Liver (tissue), 9 donors: ENCODE measurements around the gene ODAD2. TPM values are rescaled to one million over a fixed set of nuclear protein-coding genes. Genes with fewer than 3 reads are reported as not detected.

Source experiments
- DNase-seq: peaks from one replicate; pipeline ENCODE4 v3.0.0-alpha.2; 2017; ENCODE audit warnings: low spot score
- H3K27ac ChIP-seq, 2 donors: one replicate each; pipeline ENCODE4 v1.7.0; 2013; ENCODE audit warnings: inconsistent platforms in 2 of 2, low read length in 2 of 2, control low read depth in 1 of 2, low read depth in 1 of 2, mild to moderate bottlenecking in 1 of 2
- H3K27me3 ChIP-seq, 4 donors: one replicate each; pipeline versions ENCODE4 v1.6.1 to v1.7.0; 2013; ENCODE audit warnings: low read length in 3 of 4, inconsistent platforms in 1 of 4, mild to moderate bottlenecking in 1 of 4, moderate library complexity in 1 of 4; ENCODE audit not compliant: control insufficient read depth in 4 of 4, insufficient read depth in 4 of 4
- H3K36me3 ChIP-seq, 4 donors: one replicate each; pipeline versions ENCODE4 v1.6.1 to v1.7.0; 2013; ENCODE audit warnings: low read length in 3 of 4, mild to moderate bottlenecking in 3 of 4, low read depth in 1 of 4, moderate library complexity in 1 of 4; ENCODE audit not compliant: control insufficient read depth in 4 of 4, insufficient read depth in 3 of 4
- H3K4me1 ChIP-seq, 4 donors: one replicate each; pipeline versions ENCODE4 v1.6.1 to v1.7.0; 2013; ENCODE audit warnings: low read length in 3 of 4, mild to moderate bottlenecking in 3 of 4, moderate library complexity in 1 of 4; ENCODE audit not compliant: control insufficient read depth in 4 of 4, insufficient read depth in 4 of 4
- H3K4me3 ChIP-seq, 3 donors: one replicate each; pipeline versions ENCODE4 v1.6.1 to v1.7.0; 2013; ENCODE audit warnings: low read length in 3 of 3, control low read depth in 1 of 3, low read depth in 1 of 3, mild to moderate bottlenecking in 1 of 3
- H3K9ac ChIP-seq, 2 donors: one replicate each; pipeline ENCODE4 v1.7.0; 2013; ENCODE audit warnings: low read length in 2 of 2, mild to moderate bottlenecking in 2 of 2, moderate library complexity in 2 of 2, control low read depth in 1 of 2, low read depth in 1 of 2
- H3K9me3 ChIP-seq, 4 donors: one replicate each; pipeline versions ENCODE4 v1.6.1 to v1.7.0; 2013; ENCODE audit warnings: low read length in 3 of 4; ENCODE audit not compliant: control insufficient read depth in 4 of 4
- FOXA2 ChIP-seq: IDR thresholded peaks from 2 replicates; pipeline ENCODE4 v1.6.1; 2016; ENCODE audit warnings: antibody characterized with exemption
- GABPA ChIP-seq, 2 donors: IDR thresholded peaks in 1 of 2; conservative IDR thresholded peaks in 1 of 2; 2 replicates each; pipeline ENCODE4 v1.6.1; 2016; ENCODE audit warnings: antibody characterized with exemption in 2 of 2, mild to moderate bottlenecking in 1 of 2, moderate library complexity in 1 of 2
- HNF4A ChIP-seq, 2 donors: conservative IDR thresholded peaks; 2 replicates each; pipeline ENCODE4 v1.6.1; 2016; ENCODE audit warnings: antibody characterized with exemption in 2 of 2, mild to moderate bottlenecking in 2 of 2
- HNF4G ChIP-seq: IDR thresholded peaks from 2 replicates; pipeline ENCODE4 v1.6.1; 2016; ENCODE audit warnings: antibody characterized with exemption
- JUND ChIP-seq, 2 donors: IDR thresholded peaks; 2 replicates each; pipeline ENCODE4 v1.6.1; 2016; ENCODE audit warnings: antibody characterized with exemption in 2 of 2
- MAX ChIP-seq: IDR thresholded peaks from 2 replicates; pipeline ENCODE4 v1.6.1; 2016; ENCODE audit warnings: antibody characterized with exemption
- NR2F2 ChIP-seq: IDR thresholded peaks from 2 replicates; pipeline ENCODE4 v1.6.1; 2016; ENCODE audit warnings: antibody characterized with exemption
- RAD21 ChIP-seq, 2 donors: IDR thresholded peaks; 2 replicates each; pipeline ENCODE4 v1.6.1; 2016; ENCODE audit warnings: antibody characterized with exemption in 2 of 2, mild to moderate bottlenecking in 2 of 2
- REST ChIP-seq: IDR thresholded peaks from 2 replicates; pipeline ENCODE4 v1.6.1; 2016; ENCODE audit warnings: antibody characterized with exemption, mild to moderate bottlenecking
- RXRA ChIP-seq, 2 donors: IDR thresholded peaks; 2 replicates each; pipeline ENCODE4 v1.6.1; 2017 to 2018; ENCODE audit warnings: antibody characterized with exemption in 2 of 2, mild to moderate bottlenecking in 1 of 2
- SP1 ChIP-seq: IDR thresholded peaks from 2 replicates; pipeline ENCODE4 v1.6.1; 2018; ENCODE audit warnings: antibody characterized with exemption, mild to moderate bottlenecking
- TAF1 ChIP-seq: conservative IDR thresholded peaks from 2 replicates; pipeline ENCODE4 v1.6.1; 2016; ENCODE audit warnings: antibody characterized with exemption, mild to moderate bottlenecking
- YY1 ChIP-seq: IDR thresholded peaks from 2 replicates; pipeline ENCODE4 v1.6.1; 2016; ENCODE audit warnings: antibody characterized with exemption, mild to moderate bottlenecking
- WGBS: extraction: QIAGEN DNeasy Blood & Tissue Kit; methylation state at CpG from one replicate; pipeline ENCODE4 v1.1.7; 2013; 5-methylcytosine and 5-hydroxymethylcytosine counted together
- polyA plus RNA-seq, 2 donors: library from polyadenylated mRNA; stranded (reverse) in 1 of 2; unstranded in 1 of 2; fragments of 200-250 nt in 1 of 2; fragments of >200 nt in 1 of 2; fragmentation: Nextera tagmentation in 1 of 2; extraction: Ambion mirVana in 1 of 2; gene quantifications; one replicate each; pipeline versions ENCODE4 v1.2.1 to v1.2.3, GENCODE V29; 2013 to 2015
- total RNA-seq, 2 donors: library from RNA; depleted of rRNA; stranded (reverse); fragments of >200 nt; gene quantifications; one replicate each; pipeline ENCODE4 v1.2.3, GENCODE V29; 2014
- TF ChIP-seq, protein P1 (sequence below): fragments of 150-350 bp; IDR thresholded peaks from 2 replicates; pipeline ENCODE4 v1.5.1; 2017; ENCODE audit warnings: improper control_type of control experiment, low read depth, low read length; ENCODE audit not compliant: missing input control
- TF ChIP-seq, protein P2 (sequence below): IDR thresholded peaks from 2 replicates; pipeline ENCODE4 v1.6.1; 2016; ENCODE audit warnings: antibody characterized with exemption
- TF ChIP-seq, protein P3 (sequence below): IDR thresholded peaks from 2 replicates; pipeline ENCODE4 v1.6.1; 2016; ENCODE audit warnings: antibody characterized with exemption
- donor health status: healthy.
- donor health status: healthy.
- donor health status: healthy.
- donor health status: healthy.
- donor health status: healthy.

Gene ODAD2
- total and polyA plus RNA-seq, 4 donors: 0.14 to 0.84 (median 0.38) TPM

DNA sequence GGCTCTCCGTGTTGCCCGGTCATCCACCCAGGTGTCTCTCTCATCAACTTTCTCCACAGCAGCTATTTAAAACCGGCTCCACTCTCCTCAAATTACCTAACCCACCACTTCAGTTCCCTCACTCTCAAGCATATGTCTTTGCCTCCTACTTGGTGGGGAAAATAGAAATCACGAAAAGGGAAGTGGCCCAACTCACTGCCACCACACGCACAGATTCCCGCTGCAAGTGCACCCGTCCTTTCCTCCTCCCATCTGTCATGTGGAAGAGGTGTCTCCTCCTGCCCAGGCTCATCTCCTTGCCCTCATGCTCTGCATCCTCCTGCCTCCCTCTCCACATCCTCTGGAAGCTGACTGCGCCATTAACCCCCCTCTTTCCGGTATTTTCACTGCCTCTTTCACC, 172.5 kb downstream of the ODAD2 start:
- H3K9me3 ChIP-seq: peaks cover 0 to 10% (median 2%) of the 10 kb centered on the region in 4 donors
- no peaks in the 10 kb centered on the region for H3K27me3 ChIP-seq
- H3K27ac ChIP-seq: no peak overlapping the region
- no peak for TF ChIP-seq HNF4G
- TF ChIP-seq REST: no peak
- TF ChIP-seq, protein P1, sequence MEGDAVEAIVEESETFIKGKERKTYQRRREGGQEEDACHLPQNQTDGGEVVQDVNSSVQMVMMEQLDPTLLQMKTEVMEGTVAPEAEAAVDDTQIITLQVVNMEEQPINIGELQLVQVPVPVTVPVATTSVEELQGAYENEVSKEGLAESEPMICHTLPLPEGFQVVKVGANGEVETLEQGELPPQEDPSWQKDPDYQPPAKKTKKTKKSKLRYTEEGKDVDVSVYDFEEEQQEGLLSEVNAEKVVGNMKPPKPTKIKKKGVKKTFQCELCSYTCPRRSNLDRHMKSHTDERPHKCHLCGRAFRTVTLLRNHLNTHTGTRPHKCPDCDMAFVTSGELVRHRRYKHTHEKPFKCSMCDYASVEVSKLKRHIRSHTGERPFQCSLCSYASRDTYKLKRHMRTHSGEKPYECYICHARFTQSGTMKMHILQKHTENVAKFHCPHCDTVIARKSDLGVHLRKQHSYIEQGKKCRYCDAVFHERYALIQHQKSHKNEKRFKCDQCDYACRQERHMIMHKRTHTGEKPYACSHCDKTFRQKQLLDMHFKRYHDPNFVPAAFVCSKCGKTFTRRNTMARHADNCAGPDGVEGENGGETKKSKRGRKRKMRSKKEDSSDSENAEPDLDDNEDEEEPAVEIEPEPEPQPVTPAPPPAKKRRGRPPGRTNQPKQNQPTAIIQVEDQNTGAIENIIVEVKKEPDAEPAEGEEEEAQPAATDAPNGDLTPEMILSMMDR: no peak
- no peak for TF ChIP-seq NR2F2
- TF ChIP-seq TAF1: no peak
- TF ChIP-seq FOXA2: no peak
- no peak for TF ChIP-seq RXRA (IDR thresholded peaks at IDR 0.05)
- TF ChIP-seq, protein P2, sequence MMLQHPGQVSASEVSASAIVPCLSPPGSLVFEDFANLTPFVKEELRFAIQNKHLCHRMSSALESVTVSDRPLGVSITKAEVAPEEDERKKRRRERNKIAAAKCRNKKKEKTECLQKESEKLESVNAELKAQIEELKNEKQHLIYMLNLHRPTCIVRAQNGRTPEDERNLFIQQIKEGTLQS: no peak
- no peak for TF ChIP-seq HNF4A (conservative IDR thresholded peaks at IDR 0.05)
- no peaks in the 10 kb centered on the region for H3K36me3 ChIP-seq
- DNase-seq: no peak
- WGBS: 85% methylated on average over 9 of the region's 9 CpGs
- H3K4me3 ChIP-seq: no peak overlapping the region
- no peaks in the 10 kb centered on the region for H3K4me1 ChIP-seq
- no peak overlapping the region for H3K9ac ChIP-seq

GRCh38 chr10:27822301-27822700, 176.6 kb downstream of the ODAD2 start:
- Histone ChIP-seq H3K4me1 (no peaks in the 10 kb centered on the region), H3K27me3 (no peaks in the 10 kb centered on the region), H3K36me3 (no peaks in the 10 kb centered on the region), H3K9ac (no peak overlapping the region), H3K27ac (no peak overlapping the region), H3K4me3 (no peak overlapping the region), H3K9me3 (peaks cover 0 to 10% (median 2%) of the 10 kb centered on the region in 4 donors)
- 80% methylated on average over 4 of the region's 4 CpGs for WGBS
- DNase-seq: no peak
- TF ChIP-seq JUND (IDR thresholded peaks at IDR 0.05) (no peak), RAD21 (IDR thresholded peaks at IDR 0.05) (no peak), RXRA (IDR thresholded peaks at IDR 0.05) (no peak), REST (no peak), MAX (no peak), HNF4A (conservative IDR thresholded peaks at IDR 0.05) (no peak), YY1 (no peak), SP1 (no peak), GABPA (IDR thresholded peaks at IDR 0.05 in 1 of 2, conservative IDR thresholded peaks at IDR 0.05 in 1 of 2) (no peak), TAF1 (no peak), FOXA2 (no peak)
- TF ChIP-seq, protein P3, sequence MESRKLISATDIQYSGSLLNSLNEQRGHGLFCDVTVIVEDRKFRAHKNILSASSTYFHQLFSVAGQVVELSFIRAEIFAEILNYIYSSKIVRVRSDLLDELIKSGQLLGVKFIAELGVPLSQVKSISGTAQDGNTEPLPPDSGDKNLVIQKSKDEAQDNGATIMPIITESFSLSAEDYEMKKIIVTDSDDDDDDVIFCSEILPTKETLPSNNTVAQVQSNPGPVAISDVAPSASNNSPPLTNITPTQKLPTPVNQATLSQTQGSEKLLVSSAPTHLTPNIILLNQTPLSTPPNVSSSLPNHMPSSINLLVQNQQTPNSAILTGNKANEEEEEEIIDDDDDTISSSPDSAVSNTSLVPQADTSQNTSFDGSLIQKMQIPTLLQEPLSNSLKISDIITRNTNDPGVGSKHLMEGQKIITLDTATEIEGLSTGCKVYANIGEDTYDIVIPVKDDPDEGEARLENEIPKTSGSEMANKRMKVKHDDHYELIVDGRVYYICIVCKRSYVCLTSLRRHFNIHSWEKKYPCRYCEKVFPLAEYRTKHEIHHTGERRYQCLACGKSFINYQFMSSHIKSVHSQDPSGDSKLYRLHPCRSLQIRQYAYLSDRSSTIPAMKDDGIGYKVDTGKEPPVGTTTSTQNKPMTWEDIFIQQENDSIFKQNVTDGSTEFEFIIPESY: no peak
- TF ChIP-seq, protein P1: no peak
- TF ChIP-seq, protein P2: no peak
